Measurements from ENCODE around the gene PSPH. TPM values are rescaled to one million over a fixed set of nuclear protein-coding genes. Genes with fewer than 3 reads are reported as not detected.
"Not testable (repeated sequence)": the region's sequence is repeated elsewhere in the genome, so short reads cannot be mapped to it uniquely, and the experiment has no call there.

Gene PSPH
- total and polyA plus RNA-seq, 4 donors = 5.5 to 35.9 (median 9.0) TPM

DNA sequence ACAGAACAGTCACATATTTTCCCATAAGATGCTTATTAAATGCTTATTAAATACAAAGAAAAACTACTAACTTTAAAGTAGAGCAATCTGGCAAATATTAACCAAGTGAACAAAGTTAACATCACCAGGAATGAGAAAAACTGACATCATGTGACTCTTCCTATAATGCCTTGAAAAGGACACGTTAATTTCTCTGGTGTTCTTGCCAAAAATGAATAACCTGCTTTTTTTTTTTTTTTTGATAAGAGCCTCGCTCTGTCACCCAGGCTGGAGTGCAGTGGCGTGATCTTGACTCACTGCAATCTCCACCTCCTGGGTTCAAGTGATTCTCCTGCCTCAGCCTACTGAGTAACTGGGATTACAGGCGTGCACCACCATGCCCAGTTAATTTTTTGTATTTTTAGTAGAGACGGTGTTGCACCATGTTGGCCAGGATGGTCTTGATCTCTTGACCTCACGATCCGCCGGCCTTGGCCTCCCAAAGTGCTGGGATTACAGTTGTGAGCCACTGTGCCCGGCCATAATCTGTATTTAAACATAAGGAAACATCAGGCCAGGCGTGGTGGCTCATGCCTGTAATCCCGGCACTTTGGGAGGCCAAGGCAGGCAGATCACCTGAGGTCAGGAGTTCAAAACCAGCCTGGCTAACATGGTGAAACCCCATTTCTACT lies 3.7 kb downstream of the PSPH start:
- Histone ChIP-seq H3K4me1 (ENCODE audit: control insufficient read depth in 4 of 4, insufficient read depth in 4 of 4, low read length in 3 of 4) (peaks cover 4 to 23% (median 11%) of the 10 kb centered on the region in 4 donors), H3K27ac (ENCODE audit: low read depth in 1 of 2, low read length in 2 of 2) (peak overlapping the region; percentile 10 to 12)
- H3K4me3 ChIP-seq (ENCODE audit: low read depth in 1 of 3, low read length in 3 of 3); H3K36me3 ChIP-seq (ENCODE audit: control insufficient read depth in 4 of 4, insufficient read depth in 3 of 4, low read depth in 1 of 4, low read length in 3 of 4); H3K9ac ChIP-seq (ENCODE audit: low read depth in 1 of 2, low read length in 2 of 2); H3K27me3 ChIP-seq (ENCODE audit: control insufficient read depth in 4 of 4, insufficient read depth in 4 of 4, low read length in 3 of 4); H3K9me3 ChIP-seq (ENCODE audit: control insufficient read depth in 4 of 4, low read length in 3 of 4); DNase-seq (ENCODE audit: low spot score): not testable (repeated sequence)
- WGBS = 31% methylated on average over 11 of the region's 11 CpGs
- TF ChIP-seq, protein P1, sequence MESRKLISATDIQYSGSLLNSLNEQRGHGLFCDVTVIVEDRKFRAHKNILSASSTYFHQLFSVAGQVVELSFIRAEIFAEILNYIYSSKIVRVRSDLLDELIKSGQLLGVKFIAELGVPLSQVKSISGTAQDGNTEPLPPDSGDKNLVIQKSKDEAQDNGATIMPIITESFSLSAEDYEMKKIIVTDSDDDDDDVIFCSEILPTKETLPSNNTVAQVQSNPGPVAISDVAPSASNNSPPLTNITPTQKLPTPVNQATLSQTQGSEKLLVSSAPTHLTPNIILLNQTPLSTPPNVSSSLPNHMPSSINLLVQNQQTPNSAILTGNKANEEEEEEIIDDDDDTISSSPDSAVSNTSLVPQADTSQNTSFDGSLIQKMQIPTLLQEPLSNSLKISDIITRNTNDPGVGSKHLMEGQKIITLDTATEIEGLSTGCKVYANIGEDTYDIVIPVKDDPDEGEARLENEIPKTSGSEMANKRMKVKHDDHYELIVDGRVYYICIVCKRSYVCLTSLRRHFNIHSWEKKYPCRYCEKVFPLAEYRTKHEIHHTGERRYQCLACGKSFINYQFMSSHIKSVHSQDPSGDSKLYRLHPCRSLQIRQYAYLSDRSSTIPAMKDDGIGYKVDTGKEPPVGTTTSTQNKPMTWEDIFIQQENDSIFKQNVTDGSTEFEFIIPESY (IDR thresholded peaks at IDR 0.05) = peak; percentile 22
- TF ChIP-seq YY1 (IDR thresholded peaks at IDR 0.05) = peak; percentile 31
- peak in 1 of 2 donors; percentile 32 for TF ChIP-seq RXRA (IDR thresholded peaks at IDR 0.05)
- TF ChIP-seq NR2F2 (IDR thresholded peaks at IDR 0.05) = peak; percentile 62

DNA sequence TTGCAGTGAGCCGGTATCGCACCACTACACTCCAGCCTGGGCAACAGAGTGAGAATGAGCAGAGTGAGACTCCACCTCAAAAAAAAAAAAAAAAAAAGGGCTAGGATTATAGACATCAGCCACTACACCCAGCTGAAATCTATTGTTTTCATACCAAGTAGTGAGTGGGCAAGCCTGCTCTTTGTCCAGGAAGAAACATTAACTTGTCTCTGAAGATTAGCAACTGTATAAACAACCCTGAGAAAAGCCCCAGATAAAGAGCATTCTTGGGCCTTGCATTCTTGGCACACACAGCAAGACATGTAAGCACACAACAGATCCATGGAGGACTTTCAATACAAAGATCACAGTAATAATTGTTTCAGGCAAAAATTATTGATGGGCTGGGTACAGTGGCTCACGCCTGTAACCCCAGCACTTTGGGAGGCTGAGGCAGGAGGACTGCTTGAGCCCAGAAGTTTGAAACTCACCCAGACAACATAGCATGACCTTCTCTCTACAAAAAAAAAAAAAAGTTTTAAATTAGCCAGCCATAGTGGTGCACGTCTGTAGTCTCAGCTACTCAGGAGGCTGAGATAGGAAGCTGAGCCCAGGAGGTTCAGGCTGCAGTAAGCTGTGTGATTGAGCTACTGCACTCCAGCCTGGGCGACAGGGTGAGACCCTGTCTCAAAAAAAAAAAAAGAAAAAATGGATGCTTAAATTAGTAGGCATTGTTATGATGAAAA lies 4.4 kb downstream of the PSPH start:
- H3K4me1 ChIP-seq (ENCODE audit: control insufficient read depth in 4 of 4, insufficient read depth in 4 of 4, low read length in 3 of 4) = peaks cover 4 to 19% (median 8%) of the 10 kb centered on the region in 4 donors
- WGBS = 55% methylated on average over 5 of the region's 5 CpGs
- peaks cover 0 to 2% (median 0%) of the 10 kb centered on the region in 4 donors for H3K36me3 ChIP-seq (ENCODE audit: control insufficient read depth in 4 of 4, insufficient read depth in 3 of 4, low read depth in 1 of 4, low read length in 3 of 4)
- peak overlapping the region; percentile 10 to 20 for H3K27ac ChIP-seq (ENCODE audit: low read depth in 1 of 2, low read length in 2 of 2)
- H3K27me3 ChIP-seq (ENCODE audit: control insufficient read depth in 4 of 4, insufficient read depth in 4 of 4, low read length in 3 of 4) = no peaks in the 10 kb centered on the region
- H3K9ac ChIP-seq (ENCODE audit: low read depth in 1 of 2, low read length in 2 of 2) = no peak overlapping the region
- no peak overlapping the region for H3K4me3 ChIP-seq (ENCODE audit: low read depth in 1 of 3, low read length in 3 of 3)
- DNase-seq (ENCODE audit: low spot score) = no peak
- TF ChIP-seq NR2F2 (IDR thresholded peaks at IDR 0.05) (no peak), YY1 (IDR thresholded peaks at IDR 0.05) (peak; percentile 79)
- H3K9me3 ChIP-seq (ENCODE audit: control insufficient read depth in 4 of 4, low read length in 3 of 4) = no peaks in the 10 kb centered on the region

DNA sequence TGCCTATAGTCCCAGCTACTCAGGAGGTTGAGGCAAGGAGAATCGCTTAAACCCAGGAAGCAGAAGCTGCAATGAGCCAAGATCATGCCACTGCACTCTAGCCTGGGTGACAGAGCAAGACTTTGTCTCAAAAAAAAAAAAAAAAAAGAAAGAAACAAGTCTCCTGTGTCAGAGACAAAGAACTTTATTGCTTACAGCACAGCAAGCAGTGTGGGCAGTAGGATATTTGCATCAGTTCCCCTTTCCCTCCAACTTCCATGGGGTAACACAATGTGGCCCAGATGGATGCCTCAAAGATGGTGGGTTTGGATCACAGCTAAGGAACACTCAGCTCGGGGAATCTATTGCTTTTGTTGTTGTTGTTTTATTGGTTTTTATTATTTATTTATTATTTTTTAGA lies 5.5 kb downstream of the PSPH start:
- H3K4me3 ChIP-seq (ENCODE audit: low read depth in 1 of 3, low read length in 3 of 3); H3K9ac ChIP-seq (ENCODE audit: low read depth in 1 of 2, low read length in 2 of 2); H3K27me3 ChIP-seq (ENCODE audit: control insufficient read depth in 4 of 4, insufficient read depth in 4 of 4, low read length in 3 of 4); H3K9me3 ChIP-seq (ENCODE audit: control insufficient read depth in 4 of 4, low read length in 3 of 4); H3K27ac ChIP-seq (ENCODE audit: low read depth in 1 of 2, low read length in 2 of 2); DNase-seq (ENCODE audit: low spot score); H3K36me3 ChIP-seq (ENCODE audit: control insufficient read depth in 4 of 4, insufficient read depth in 3 of 4, low read depth in 1 of 4, low read length in 3 of 4): not testable (repeated sequence)
- 93% methylated on average over 2 of the region's 2 CpGs for WGBS
- peaks cover 4 to 19% (median 8%) of the 10 kb centered on the region in 4 donors for H3K4me1 ChIP-seq (ENCODE audit: control insufficient read depth in 4 of 4, insufficient read depth in 4 of 4, low read length in 3 of 4)

DNA sequence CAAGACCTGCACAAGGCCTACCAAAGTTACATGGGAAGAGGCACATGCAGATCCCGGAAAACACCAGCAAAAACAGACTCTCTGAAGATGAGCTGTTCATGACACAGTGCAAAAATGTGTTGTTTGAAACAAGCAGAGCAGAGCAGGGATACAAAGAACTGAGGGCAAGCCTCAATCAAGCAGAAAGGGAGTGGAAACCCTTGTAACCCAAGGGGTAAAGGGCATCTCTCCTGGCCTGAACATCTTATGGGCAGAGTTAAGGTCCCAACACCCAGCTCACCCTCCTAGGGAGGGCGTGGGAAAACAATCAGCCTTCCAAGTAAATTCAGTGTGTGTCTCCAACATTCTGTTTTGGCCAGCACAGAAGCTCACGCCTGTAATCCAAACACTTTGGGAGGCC lies 10.5 kb downstream of the PSPH start:
- Histone ChIP-seq H3K27ac (ENCODE audit: low read depth in 1 of 2, low read length in 2 of 2) (no peak overlapping the region), H3K4me1 (ENCODE audit: control insufficient read depth in 4 of 4, insufficient read depth in 4 of 4, low read length in 3 of 4) (no peaks in the 10 kb centered on the region), H3K9me3 (ENCODE audit: control insufficient read depth in 4 of 4, low read length in 3 of 4) (no peaks in the 10 kb centered on the region), H3K27me3 (ENCODE audit: control insufficient read depth in 4 of 4, insufficient read depth in 4 of 4, low read length in 3 of 4) (no peaks in the 10 kb centered on the region), H3K4me3 (ENCODE audit: low read depth in 1 of 3, low read length in 3 of 3) (no peak overlapping the region), H3K9ac (ENCODE audit: low read depth in 1 of 2, low read length in 2 of 2) (no peak overlapping the region), H3K36me3 (ENCODE audit: control insufficient read depth in 4 of 4, insufficient read depth in 3 of 4, low read depth in 1 of 4, low read length in 3 of 4) (peaks cover 0 to 5% (median 0%) of the 10 kb centered on the region in 4 donors)
- no peak for DNase-seq (ENCODE audit: low spot score)
- 90% methylated on average over 3 of the region's 3 CpGs for WGBS
- no peak for TF ChIP-seq FOXA1 (IDR thresholded peaks at IDR 0.05)
- TF ChIP-seq, protein P2, sequence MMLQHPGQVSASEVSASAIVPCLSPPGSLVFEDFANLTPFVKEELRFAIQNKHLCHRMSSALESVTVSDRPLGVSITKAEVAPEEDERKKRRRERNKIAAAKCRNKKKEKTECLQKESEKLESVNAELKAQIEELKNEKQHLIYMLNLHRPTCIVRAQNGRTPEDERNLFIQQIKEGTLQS (IDR thresholded peaks at IDR 0.05) = no peak

All from liver (tissue), 9 donors.